ENCODE results near the gene SSBP3. TPM values are rescaled to one million over a fixed set of nuclear protein-coding genes. Genes with fewer than 3 reads are reported as not detected.

Gene SSBP3
- total and polyA plus RNA-seq, 9 of the 15 experiments (the other 6 are each of a cell fraction or from before 2014, with no cell fraction given), result 8.7 to 108 (median 33.8) TPM

DNA sequence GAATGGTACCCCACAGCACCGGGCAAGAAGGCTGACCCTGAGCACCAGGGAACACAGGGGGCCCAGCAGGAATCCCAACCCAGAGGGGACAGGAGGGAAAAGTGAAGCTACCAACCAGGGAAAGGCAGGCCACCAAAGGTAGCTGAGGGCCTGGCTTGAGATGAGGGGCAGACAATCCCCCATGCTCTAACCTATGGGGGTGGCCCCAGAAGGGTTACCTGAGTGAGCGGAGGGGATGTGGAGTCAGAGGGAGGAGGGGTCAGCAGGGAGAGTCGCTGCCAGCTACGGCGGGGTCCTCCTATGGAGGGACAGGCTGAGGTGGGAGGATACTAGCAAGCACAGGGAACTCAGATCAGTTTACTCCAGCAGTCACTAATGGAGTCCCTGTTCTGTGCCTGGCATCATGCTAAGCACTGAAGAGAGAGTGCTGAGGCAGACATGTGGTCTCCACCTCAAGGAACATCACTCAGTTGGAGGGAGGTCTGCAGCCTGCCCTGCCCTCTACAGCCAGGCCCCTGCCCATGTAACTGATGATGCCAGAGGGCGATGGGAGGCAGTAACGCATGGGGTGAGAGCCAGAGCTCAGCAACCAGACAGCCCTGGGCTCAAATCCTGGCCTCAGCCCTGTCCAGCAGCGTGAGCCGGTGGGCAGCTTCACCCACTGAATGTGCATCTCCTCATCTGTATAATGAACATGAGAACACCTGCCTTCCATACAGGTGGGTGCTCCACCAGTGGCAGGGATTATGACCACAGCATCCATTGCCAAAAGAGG lies 227.7 kb downstream of the SSBP3 start (continued):
- TF ChIP-seq, protein P1, sequence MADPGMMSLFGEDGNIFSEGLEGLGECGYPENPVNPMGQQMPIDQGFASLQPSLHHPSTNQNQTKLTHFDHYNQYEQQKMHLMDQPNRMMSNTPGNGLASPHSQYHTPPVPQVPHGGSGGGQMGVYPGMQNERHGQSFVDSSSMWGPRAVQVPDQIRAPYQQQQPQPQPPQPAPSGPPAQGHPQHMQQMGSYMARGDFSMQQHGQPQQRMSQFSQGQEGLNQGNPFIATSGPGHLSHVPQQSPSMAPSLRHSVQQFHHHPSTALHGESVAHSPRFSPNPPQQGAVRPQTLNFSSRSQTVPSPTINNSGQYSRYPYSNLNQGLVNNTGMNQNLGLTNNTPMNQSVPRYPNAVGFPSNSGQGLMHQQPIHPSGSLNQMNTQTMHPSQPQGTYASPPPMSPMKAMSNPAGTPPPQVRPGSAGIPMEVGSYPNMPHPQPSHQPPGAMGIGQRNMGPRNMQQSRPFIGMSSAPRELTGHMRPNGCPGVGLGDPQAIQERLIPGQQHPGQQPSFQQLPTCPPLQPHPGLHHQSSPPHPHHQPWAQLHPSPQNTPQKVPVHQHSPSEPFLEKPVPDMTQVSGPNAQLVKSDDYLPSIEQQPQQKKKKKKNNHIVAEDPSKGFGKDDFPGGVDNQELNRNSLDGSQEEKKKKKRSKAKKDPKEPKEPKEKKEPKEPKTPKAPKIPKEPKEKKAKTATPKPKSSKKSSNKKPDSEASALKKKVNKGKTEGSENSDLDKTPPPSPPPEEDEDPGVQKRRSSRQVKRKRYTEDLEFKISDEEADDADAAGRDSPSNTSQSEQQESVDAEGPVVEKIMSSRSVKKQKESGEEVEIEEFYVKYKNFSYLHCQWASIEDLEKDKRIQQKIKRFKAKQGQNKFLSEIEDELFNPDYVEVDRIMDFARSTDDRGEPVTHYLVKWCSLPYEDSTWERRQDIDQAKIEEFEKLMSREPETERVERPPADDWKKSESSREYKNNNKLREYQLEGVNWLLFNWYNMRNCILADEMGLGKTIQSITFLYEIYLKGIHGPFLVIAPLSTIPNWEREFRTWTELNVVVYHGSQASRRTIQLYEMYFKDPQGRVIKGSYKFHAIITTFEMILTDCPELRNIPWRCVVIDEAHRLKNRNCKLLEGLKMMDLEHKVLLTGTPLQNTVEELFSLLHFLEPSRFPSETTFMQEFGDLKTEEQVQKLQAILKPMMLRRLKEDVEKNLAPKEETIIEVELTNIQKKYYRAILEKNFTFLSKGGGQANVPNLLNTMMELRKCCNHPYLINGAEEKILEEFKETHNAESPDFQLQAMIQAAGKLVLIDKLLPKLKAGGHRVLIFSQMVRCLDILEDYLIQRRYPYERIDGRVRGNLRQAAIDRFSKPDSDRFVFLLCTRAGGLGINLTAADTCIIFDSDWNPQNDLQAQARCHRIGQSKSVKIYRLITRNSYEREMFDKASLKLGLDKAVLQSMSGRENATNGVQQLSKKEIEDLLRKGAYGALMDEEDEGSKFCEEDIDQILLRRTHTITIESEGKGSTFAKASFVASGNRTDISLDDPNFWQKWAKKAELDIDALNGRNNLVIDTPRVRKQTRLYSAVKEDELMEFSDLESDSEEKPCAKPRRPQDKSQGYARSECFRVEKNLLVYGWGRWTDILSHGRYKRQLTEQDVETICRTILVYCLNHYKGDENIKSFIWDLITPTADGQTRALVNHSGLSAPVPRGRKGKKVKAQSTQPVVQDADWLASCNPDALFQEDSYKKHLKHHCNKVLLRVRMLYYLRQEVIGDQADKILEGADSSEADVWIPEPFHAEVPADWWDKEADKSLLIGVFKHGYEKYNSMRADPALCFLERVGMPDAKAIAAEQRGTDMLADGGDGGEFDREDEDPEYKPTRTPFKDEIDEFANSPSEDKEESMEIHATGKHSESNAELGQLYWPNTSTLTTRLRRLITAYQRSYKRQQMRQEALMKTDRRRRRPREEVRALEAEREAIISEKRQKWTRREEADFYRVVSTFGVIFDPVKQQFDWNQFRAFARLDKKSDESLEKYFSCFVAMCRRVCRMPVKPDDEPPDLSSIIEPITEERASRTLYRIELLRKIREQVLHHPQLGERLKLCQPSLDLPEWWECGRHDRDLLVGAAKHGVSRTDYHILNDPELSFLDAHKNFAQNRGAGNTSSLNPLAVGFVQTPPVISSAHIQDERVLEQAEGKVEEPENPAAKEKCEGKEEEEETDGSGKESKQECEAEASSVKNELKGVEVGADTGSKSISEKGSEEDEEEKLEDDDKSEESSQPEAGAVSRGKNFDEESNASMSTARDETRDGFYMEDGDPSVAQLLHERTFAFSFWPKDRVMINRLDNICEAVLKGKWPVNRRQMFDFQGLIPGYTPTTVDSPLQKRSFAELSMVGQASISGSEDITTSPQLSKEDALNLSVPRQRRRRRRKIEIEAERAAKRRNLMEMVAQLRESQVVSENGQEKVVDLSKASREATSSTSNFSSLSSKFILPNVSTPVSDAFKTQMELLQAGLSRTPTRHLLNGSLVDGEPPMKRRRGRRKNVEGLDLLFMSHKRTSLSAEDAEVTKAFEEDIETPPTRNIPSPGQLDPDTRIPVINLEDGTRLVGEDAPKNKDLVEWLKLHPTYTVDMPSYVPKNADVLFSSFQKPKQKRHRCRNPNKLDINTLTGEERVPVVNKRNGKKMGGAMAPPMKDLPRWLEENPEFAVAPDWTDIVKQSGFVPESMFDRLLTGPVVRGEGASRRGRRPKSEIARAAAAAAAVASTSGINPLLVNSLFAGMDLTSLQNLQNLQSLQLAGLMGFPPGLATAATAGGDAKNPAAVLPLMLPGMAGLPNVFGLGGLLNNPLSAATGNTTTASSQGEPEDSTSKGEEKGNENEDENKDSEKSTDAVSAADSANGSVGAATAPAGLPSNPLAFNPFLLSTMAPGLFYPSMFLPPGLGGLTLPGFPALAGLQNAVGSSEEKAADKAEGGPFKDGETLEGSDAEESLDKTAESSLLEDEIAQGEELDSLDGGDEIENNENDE (IDR thresholded peaks at IDR 0.05; ENCODE audit: low read depth, low read length), result no peak
